TTC549 (cell line): Measurements from ENCODE around the gene CAMTA1.
A peak's percentile ranks its signal among the peaks of the same experiment; 100 is the strongest.

Experiments used
- FAIRE-seq: peaks from 2 replicates; lab custom pipeline; 2012; peaks lifted over from hg19 to GRCh38; lab: Jason Lieb, UNC

CAMTA1 gene

DNA sequence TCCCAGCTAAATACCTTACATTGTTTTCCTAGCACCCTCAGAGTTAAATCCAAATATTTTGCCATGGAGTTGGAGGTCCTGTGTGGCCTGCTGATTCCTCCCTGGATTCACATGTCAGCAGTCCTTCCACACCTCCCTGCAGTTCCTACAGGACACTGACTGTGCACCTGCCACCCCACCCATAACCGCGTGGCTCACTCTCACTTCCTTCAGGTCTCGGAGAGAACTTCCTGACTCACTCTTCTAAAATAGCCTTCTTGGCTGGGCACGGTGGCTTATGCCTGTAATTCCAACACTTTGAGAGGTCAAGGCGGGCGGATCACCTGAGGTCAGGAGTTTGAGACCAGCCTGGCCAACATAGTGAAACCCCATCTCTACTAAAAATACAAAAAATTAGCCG is 8.4 kb upstream of the CAMTA1 start:
- FAIRE-seq = no peak

DNA sequence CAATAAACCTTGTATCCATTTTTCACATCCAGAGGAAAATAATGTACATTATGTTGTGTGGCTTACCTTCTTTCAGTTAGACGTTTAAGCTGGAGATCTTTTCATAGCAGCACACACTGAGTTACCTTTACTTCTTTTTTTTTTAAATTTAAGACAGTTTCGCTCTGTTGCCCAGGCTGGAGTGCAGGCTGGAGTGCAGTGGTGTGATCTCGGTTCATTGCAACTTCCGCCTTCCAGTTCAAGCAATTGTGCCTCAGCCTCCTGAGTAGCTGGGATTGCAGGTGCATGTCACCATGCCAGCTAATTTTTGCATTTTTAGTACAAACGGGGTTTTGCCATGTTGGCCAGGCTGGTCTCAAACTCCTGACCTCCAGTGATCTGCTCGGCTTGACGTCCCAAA is 7.4 kb upstream of the CAMTA1 start:
- no peak for FAIRE-seq

DNA sequence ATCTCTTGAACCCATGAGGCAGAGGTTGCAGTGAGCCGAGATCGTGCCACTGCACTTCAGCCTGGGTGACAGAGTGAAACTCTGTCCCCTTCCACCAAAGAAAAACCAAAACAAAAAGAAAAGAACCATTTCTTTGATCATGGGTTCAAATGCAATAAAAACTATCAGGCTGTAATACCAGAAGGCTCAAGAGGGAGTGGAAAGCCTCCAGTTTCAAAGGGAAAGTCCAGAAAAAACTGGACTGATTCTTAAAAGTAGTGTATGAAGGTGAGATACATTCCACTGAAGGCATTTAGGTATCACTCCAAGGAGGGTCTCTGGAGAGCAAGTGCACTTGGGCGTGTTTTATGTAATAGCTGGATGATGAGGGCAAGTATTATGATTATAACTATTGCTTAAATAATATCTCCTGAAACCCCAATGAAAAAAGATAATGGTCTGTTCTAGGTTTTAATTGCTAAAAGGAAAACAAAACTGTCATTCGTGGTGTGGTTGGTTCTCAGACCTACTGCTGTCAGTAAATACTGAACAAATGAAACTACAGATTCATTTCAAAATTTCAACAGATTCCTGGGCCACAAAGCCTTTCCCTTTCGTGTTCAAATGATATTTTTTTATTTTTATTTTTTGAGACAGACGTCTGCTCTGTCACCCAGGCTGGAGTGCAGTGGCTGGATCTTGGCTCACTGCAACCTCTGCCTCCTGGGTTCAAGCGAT is 6.0 kb upstream of the CAMTA1 start:
- no peak for FAIRE-seq

DNA sequence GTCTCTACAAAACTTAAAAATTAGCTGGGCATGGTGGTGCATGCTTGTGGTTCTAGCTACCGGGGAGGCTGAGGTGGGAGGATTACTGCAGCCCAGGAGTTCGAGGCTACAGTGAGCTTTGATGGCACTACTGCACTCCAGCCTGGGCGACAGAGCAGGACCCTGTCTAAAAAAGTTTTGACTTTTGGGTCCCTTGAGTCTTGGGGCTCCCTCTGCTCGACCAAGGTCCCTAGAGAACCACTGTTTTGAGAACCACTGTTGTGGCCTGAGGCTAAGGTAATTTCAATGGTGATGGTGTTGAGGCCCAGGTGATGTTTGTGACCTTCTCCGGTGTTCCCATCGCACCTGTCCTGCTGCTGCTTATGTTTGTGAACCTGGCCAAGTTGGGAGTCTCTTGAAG is 3.1 kb upstream of the CAMTA1 start:
- no peak for FAIRE-seq

DNA sequence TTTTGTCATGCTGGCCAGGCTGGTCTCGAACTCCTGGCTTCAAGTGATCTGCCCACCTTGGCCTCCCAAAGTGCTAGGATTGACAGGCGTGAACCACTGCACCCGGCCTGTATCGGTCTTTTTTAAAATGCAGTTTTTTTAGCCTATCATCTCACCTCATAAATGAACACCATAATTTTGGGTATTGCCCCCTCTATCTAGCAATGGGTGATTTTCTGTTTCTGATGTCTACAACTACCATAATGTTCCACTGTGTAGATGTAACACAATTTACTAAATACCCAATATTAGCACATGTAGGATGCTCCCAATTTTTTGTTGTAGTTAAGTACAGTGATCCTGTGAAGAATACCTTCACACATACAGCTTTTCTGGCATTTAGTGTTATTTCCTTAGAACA is 2.0 kb upstream of the CAMTA1 start:
- FAIRE-seq = no peak

DNA sequence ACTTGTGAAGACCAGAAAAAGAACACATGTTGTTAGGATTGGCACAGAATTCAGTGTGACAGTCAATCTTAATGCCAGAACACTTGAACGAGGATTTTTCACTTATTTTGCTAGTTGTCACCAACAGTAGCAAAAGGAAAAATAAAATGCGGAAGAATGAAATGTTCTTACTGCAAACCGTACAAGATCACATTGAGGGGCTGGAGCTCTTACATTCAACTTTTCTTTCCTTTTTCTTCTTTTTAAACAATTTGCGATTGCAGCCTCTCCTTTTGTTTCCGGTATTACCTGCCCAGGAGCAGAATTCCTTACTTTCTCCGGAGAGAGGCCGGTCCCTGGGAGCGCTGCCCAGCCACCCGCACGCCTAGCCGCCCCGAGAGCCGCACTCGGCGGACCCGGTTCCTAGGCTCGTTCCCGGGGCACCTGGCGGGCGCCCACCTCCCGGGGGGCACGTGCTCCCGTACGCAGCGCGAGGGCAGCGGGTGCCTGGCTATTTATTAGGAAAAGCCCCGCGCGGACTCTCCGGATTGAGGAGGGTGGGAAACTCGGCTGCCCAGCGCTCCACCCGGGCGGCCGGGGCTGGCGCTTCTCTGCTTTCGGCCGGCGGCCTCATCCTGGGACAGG is 1.2 kb upstream of the CAMTA1 start:
- FAIRE-seq = no peak

DNA sequence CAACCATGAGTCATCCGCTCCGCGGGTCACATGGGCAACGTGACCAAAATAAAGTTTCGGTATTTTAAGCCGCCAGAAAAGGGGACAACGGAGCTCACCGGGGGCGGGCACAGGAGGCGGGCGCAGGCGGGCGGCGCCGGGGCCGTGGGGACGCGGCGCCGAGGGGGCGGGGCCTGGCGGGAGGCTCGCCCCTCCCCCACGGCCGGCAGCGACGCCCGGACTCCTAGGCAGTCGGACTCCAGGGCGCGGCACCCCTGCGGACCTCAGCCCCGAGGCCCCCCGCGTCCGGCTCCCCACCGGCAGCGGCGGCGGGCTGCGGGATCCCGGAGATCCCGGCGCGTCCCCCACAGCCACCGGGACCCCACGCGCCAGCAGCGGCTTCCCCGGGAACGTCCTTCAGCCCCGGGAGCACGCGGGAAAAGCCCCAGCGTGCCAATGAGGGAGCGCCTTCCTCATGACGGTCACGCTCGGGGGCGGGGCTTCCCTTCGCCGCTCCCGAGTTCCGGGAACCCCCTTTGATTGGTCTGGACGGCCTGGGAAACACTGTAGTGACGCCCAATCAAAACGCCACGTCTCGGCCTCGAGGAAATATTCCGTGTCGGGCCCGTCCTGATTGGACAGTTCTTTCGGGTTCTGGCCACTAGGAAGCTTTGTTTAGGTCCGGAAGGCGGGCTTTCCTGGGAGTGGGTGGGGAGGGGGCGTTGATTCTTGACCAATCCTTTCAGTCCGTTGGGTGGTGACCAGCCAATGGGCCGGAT is 515 bp upstream of the CAMTA1 start:
- peak; percentile 98 for FAIRE-seq

DNA sequence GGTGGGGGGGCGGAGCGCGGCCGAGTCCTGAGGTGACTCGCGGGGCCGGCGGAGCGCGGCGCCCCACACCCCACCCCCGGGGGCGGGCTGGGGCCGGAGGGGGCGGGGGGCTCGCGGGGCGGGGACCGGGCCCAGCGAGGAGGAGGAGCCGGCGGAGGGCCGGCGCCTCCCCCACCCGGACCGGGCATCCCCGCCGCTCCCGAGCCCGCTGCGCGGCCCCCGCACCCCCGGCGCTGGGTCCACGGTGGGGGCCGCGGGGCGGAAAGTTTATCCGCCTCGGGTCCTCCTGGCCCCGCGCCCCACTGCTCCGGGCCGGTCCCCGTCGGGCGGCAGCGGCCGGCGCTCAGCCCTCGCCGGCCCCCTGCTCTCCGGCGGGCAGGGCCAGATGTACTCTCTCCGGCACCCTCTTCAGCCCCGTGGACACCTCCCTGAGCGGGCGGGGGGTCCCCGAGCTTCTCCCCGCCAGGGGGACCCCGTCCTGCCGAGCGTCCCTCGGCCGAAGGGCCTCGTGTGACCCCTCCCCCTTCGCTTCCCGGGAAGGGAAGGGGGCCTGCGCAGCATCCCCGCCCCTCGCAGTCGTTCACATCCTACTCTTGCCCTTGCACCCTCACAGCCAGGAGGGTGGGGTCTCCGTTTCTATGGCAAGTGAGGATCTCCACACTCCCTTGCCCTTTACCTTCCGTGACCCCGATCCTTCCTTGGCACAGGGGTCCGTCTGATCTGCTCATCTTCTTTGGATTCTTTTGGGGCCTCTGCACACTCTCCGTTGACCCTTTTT is 663 bp downstream of the CAMTA1 start:
- FAIRE-seq = no peak

DNA sequence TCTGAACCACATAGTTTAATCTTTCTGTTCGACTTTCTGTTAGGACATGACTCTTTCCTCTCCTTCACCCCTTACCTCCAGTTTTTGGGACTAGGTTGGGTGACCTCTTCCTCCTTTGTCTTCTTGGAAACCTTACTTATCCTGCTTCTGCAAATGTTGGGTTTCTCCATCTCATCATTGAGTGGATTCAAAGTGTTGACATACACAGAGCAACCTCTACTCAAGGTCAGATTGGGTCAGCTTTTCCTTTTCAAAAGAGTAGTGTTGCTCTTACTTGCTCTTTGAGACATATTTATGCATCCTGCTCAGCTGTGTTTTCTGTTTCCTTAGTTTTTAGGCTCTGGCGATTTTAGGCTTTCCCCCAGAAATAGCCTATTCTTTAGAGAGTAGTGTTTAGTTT is 3.7 kb downstream of the CAMTA1 start:
- no peak for FAIRE-seq

DNA sequence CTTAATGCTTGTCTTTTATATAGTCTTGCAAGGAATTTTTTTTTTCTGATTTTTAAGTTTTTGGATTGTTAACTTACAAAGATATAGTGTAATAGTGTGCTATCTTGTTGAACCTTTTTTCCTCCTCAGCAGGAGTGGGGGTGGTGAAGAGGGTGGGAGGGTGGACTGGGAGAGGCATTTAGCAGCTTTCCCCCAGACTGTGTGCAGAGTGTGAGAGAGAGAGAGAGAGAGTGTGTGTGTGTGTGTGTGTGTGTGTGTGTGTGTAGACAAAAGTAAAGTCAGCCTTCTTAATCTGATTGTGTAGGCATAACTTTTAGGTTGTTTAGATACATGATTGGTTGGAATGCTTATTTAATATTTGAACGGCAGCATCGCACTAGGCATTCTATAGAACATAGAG is 4.9 kb downstream of the CAMTA1 start:
- no peak for FAIRE-seq

DNA sequence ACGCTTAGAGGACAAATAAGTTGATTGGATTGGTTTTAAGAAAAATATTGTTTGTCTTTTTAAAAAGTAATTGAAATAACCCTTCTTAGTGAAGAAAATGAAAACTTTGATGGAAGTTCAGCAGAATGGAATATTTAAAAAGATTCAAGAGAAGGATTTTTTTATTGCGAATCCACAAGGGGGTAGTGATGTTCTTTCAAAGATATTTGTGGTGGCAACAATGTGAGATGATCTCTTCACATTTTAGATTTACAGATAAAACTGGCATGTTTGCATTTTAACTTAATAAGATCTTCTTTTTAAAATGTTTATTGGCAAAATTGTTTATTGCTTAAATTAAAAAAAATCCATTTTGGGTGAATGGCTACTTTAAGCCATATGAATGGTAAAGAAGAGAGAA is 8.9 kb downstream of the CAMTA1 start:
- FAIRE-seq = peak; percentile 93

DNA sequence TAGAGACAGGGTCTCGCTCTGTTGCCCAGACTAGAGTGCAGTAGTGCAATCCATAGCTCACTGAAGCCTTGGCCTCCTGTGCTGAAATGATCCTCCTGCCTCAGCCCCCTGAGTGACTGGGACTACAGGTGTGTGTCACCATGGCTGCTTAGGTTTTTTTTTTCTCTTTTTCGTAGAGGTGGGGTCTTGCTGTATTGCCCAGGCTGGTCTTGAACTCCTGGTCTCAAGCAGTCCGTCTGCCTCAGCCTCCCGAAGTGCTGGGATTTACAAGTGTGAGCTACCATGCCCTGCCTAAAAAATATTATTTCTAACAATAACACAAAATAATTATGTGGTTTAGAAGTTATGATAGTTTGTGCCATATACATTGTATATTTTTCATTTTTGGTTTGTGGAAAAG is 9.9 kb downstream of the CAMTA1 start:
- FAIRE-seq = no peak

DNA sequence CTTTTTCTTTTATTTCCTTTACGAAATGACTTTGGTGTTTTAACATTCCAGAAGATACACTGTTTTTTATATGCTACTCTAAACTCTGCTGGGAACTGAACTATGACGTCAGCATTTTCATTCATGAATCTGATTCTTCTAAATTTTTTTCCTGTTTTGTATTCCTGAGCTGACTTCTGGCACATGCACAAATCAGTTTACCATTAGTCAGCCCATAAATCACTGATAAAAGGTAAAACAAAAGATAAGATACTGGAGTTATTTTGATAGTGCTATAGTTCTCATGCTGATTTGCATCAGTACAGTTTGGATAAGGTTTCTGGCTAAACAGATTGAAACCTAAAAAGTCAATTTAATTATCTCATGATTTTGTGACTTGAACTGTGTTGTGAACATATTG is 10.4 kb downstream of the CAMTA1 start:
- no peak for FAIRE-seq

DNA sequence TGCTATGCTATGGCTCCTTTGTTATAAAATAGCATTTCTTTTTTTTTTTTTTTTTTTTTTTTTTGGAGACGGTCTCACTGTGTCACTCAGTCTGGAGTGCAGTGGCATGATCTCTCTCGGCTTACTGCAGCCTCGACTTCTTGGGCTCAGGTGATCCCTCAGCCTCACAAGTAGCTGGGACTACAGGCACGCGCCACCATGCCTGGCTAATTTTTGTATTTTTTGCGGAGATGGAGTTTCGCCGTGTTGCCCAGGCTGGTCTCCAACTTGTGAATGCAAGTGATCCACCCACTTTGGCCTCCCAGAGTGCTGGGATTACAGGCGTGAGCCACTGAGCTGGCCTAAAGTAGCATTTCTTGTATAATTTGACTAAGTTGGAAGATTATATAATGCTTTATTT is 10.8 kb downstream of the CAMTA1 start:
- FAIRE-seq = no peak

DNA sequence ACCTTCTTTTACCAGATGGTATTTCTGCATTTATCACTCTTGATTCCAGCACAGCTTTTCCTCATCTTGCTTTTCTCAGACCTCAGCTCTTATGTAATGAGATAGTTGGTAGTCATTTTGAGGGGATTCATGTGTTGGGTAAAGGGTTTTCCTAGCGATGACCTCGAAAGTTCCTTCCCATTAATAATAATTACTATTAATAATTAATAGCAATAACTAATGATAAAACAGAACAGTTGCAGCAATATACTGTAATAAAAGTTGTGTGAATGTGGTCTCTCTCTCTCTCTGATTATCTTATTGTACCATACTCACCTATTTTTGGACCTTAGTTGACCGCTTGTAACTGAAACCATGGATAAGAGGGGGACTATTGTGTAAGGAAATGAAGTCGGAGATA is 14.2 kb downstream of the CAMTA1 start:
- FAIRE-seq = no peak

DNA sequence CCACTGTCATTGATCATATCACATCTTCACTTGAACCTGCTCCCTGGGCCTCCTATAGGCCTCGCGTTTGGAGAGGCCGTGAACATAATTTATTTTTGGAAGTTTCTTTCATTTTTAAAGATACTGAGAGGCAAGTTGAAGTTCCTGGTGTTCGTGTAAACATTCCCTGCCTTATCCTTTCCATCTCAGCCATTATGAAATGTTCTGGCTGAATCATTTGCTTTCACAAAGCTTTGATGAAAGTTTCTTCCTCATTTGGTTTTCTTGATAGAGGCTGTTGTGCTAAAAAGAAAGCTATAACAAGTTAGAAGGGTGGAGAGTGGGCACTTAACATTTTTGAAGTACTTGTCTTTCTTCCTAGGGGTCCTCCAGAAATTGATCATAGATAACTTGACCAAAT is 15.5 kb downstream of the CAMTA1 start:
- no peak for FAIRE-seq

DNA sequence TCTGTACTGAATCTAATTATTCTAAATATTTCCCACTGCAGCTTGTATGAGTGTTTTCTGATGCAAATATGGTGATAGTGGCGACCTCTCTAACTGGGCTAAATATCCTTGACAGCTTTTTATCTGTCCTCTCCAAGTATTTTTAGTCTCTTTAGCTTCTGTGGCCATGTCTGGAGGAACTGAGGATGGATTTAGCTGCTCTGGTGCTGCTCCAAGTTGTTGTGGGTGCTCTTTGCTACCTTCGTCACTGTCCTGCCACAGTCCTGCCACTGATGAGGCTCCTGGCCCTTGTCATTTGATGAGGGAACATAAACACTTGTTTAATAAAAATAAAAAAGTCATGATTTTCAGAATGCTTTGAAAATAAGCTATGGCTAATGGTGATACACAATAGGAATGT is 15.9 kb downstream of the CAMTA1 start:
- no peak for FAIRE-seq

DNA sequence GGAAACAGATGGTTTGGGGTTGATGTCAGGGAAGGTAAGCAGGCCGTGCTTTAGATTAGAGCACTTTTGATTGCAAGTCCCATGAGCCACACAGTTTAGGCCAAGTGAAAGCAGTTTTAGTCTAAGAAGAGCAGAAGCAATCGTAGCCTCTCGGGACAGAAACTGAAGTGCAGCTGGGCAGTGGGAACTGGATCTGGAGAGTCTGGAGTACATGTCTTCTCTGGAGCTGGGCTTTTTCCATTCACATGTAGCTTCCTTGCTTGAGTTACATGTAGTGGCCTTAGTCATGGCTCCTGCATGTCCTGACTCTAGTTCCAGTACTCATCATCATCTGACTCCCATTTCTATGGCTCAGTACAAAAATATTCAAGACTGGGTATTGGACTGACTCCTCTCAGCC is 16.7 kb downstream of the CAMTA1 start:
- no peak for FAIRE-seq

DNA sequence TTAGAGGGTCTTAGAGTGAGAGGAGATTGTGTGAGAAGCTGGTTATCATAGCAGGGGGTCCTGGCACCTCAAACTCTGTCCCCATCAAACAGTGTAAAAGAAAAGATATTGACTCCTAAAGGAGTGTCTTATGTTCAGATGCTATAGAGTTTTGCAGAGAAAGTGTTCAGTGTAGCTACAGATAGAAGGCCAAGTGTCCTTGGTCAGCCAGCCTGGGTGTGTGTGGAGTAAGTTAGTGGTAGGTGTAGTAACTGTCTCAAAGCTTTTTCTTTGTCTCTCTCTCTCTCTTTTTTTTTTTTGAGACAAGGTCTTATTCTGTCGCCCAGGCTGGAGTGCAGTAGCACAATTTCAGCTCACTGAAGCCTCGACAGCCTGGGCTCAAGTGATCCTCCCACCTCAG is 17.2 kb downstream of the CAMTA1 start:
- no peak for FAIRE-seq

DNA sequence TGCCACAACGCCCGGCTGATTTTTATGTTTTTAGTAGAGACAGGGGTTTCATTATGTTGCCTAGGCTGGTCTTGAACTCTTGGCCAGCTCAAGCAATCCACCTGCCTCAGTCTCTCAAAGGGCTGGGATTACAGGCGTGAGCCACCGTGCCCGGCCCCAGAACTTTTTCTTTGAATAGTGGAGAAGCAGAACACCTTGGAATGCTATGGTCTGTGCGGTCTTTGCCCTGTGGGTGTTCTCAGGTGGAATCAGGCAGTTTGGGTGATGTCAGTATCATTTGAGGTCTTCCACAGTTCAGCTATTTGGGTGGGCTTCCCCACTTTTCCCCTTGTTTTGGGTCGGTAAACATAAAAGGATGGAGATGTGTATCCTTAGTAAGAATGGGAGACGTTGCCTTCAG is 17.6 kb downstream of the CAMTA1 start:
- no peak for FAIRE-seq

DNA sequence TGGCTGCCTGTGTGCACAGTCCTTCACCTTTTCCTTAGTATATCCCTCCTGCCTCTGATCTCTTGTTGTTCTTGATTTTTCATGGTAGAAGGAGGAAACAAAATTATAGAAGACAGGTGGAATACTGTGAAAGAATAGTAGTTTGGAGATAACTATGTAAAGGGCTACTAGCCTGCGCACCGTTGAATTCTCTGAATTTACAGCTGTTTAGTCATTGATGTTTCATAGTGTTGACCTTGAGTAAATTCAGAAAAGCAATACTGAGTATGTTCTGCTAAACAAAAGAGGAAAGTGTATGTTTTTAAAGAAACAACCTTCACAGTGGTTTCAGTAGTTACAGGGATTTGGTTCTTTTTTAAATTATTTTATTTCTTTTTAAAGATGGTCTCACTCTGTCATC is 18.1 kb downstream of the CAMTA1 start:
- FAIRE-seq = no peak

DNA sequence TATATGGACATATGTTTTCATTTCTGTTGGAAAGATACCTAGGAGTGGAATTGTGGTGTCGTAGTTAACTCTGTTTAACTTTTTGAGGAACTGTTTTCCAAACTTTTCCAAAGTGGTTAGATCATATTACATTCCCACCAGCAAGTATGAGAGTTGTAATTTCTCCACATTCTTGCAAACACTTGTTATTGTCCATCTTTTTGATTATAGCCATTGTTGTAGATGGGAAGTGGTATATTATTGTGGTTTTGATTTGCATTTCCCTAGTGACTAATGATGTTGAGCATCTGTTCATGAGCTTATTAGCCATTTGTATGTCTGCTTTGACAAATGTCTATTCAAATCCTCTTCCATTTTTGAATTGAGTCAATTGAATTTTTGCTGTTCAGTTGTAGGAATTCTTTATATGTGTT is 19.8 kb downstream of the CAMTA1 start:
- FAIRE-seq = no peak

DNA sequence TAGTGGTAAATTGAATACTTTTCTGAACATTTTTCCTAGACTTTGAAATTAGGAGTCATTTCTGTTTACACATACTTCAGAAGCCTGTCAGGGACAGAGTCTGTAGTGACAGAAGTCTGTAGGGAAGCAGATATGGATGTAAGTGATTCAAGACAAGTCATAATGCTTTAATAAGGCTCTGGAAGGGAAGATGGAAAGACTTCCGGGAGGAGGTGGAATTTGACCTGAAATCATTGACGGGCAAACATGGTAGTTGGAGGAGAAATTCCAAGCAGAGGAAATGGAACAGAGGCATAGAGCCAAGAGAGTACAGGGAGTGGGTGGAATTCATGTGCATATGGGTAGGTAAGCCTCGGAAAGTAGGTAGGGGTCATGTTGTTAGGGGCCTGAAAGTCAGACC is 22.5 kb downstream of the CAMTA1 start:
- FAIRE-seq = no peak
